Measurements from ENCODE around the gene PRKG2.

- TF ChIP-seq CTCF (IDR thresholded peaks at IDR 0.05; ENCODE audit: low read depth, low read length, missing input control) (no peak), RXRA (IDR thresholded peaks at IDR 0.05) (no peak)
These were observed 3.1 kb downstream of the PRKG2 start for GRCh38 chr4:81211956-81212355.
